ENCODE measurements around the gene EFS.

DNA sequence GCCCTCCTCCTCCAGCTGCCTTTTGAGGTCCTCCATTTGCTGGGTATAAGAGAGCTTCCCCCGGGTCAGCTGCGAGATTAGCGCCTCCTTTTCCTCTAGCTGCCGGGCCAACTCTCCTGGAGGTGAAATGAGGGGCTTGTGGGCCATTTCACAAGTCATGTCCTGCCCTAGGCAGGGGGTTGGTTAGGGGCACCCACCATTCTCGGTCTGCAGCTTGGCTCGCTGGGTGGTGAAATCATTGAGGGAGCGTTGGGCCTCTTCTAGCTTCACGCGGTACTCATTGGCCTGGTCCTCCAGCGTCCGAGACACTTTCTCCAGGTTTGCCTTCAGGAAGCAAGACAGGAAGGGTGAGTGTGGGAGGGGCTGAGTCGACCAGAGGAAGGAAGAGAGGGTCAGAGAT lies 24.4 kb upstream of the EFS start:
- no peak for TF ChIP-seq GLIS3 (CRISPR knock-in tag; IDR thresholded peaks at IDR 0.05)
- no peak for TF ChIP-seq ARNTL (CRISPR knock-in tag; IDR thresholded peaks at IDR 0.05; ENCODE audit: borderline replicate concordance, low read depth)
- TF ChIP-seq TSHZ2 (CRISPR knock-in tag; IDR thresholded peaks at IDR 0.05): no peak
- TF ChIP-seq ESRRG (CRISPR knock-in tag; IDR thresholded peaks at IDR 0.05): no peak
- TF ChIP-seq CSDC2 (CRISPR knock-in tag; IDR thresholded peaks at IDR 0.05): no peak
- TF ChIP-seq, protein P1, sequence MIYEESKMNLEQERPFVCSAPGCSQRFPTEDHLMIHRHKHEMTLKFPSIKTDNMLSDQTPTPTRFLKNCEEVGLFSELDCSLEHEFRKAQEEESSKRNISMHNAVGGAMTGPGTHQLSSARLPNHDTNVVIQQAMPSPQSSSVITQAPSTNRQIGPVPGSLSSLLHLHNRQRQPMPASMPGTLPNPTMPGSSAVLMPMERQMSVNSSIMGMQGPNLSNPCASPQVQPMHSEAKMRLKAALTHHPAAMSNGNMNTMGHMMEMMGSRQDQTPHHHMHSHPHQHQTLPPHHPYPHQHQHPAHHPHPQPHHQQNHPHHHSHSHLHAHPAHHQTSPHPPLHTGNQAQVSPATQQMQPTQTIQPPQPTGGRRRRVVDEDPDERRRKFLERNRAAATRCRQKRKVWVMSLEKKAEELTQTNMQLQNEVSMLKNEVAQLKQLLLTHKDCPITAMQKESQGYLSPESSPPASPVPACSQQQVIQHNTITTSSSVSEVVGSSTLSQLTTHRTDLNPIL (CRISPR knock-in tag; IDR thresholded peaks at IDR 0.05; ENCODE audit: low read depth): no peak
- no peak for TF ChIP-seq ISL1 (CRISPR knock-in tag; IDR thresholded peaks at IDR 0.05)
- no peak for TF ChIP-seq ZFP3 (CRISPR knock-in tag; IDR thresholded peaks at IDR 0.05)
- TF ChIP-seq TOX (CRISPR knock-in tag; IDR thresholded peaks at IDR 0.05; ENCODE audit: borderline replicate concordance): no peak
- TF ChIP-seq PATZ1 (CRISPR knock-in tag; IDR thresholded peaks at IDR 0.05; ENCODE audit: borderline replicate concordance): no peak
